Measurements from ENCODE around the gene RASSF10.

The RASSF10 gene

GRCh38 chr11:13003736-13004493 lies 5.2 kb upstream of the RASSF10 start:
- TF ChIP-seq CTCF (conservative IDR thresholded peaks at IDR 0.05), result no peak
- no peak for TF ChIP-seq ZFX (IDR thresholded peaks at IDR 0.05)

DNA sequence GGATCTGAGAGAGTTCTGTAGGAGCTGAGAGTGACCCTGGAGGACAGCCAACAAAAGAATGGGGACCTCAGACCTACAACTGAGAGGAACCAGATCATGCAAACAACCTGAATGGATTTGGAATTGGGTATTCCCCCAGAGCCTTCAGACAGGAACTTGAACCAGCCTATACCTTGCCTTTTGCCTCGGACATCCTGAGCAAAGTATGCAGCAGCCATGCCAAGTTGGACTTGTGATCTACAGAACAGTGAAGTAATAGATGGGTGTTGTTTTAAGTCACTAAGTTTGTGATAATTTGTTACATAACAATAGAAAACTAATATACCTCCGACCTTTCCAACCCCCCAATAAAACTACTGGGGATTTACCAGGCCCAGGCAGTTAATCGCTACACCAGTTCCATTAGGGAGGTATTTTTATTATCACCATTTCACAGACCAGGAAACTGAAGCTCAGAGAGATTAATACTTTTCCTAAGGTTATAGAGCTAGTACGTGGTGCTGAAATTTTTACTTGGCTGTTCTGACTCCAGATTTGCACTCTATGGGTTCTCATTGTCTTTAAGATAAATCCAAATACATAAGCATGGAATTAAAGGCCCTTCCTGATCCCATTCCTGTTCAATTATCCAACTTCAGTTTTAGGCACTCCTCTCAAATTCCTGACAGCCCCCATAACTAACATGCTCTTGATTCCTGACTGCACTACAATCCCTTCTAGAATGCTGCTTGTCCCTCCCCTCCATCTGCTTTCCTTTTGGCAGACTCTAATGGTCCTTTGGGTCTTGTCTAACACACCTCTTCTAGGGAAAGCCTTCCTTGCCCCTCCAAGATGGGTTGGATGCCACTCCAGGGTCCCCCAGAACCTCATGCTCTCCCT lies 1.7 kb upstream of the RASSF10 start:
- H3K27ac ChIP-seq, result no peak overlapping the region

More at GRCh38 chr11:13003736-13004493, 5.2 kb upstream of the RASSF10 start:
- H3K27ac ChIP-seq, result no peak overlapping the region

DNA sequence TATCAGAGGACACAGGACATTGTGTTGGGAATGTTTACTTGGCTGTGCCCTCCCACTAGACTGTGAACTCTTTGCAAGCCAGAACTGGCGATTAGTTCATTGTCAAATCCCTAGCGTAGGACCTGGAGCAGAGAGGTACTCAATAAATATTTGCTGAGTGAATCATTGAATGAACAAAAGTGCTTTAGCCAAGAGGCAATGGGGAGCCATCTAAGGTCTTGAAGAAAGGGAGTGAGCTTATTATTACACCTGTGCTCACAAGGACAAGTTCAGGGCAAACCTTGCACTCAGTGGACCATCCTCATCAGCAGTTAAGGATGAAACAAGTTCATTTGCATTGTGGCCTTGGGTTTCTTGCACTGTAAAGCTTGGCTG lies 1.1 kb upstream of the RASSF10 start:
- H3K27ac ChIP-seq, result no peak overlapping the region
- no peak for TF ChIP-seq ZFX (IDR thresholded peaks at IDR 0.05)
- TF ChIP-seq CTCF (conservative IDR thresholded peaks at IDR 0.05), result no peak

More for the DNA sequence above, 1.7 kb upstream of the RASSF10 start:
- TF ChIP-seq CTCF (conservative IDR thresholded peaks at IDR 0.05) (no peak), ZFX (IDR thresholded peaks at IDR 0.05) (no peak)

GRCh38 chr11:13009476-13009920 lies 382 bp downstream of the RASSF10 start:
- no peak for TF ChIP-seq CTCF (conservative IDR thresholded peaks at IDR 0.05)
- TF ChIP-seq ZFX (IDR thresholded peaks at IDR 0.05), result no peak
- H3K27ac ChIP-seq, result no peak overlapping the region

GRCh38 chr11:13009921-13010748 lies 1.0 kb downstream of the RASSF10 start:
- H3K27ac ChIP-seq, result no peak overlapping the region
- TF ChIP-seq CTCF (conservative IDR thresholded peaks at IDR 0.05) (no peak), ZFX (IDR thresholded peaks at IDR 0.05) (no peak)

DNA sequence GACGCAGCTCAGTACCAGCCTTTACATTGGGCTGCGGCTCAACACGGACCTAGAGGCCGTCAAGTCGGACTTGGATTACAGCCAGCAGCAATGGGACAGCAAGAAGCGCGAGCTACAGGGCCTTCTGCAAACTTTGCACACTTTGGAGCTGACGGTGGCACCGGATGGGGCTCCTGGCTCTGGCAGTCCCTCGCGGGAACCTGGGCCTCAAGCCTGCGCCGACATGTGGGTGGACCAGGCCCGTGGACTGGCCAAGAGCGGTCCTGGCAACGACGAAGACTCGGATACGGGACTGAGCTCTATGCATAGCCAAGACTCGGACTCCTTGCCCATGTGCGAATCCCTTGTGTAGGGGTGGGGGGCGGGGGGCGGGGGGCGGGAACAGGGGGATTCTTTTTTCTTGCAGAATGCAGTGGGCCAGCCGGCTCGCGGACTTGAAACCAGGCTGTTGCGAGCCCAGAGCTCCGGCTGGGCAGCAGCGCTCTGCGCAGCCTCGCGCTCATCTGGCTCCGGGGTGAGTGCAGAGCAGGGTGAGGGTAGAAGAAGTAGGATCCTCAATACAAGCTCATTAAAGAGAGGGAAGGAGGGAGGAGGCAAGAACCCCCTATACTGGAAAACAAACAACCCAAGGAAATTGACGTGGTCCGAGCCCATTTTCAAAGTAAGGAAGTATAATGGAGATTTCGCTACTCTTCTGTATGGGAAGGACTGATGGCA lies 1.8 kb downstream of the RASSF10 start:
- H3K27ac ChIP-seq, result no peak overlapping the region
- TF ChIP-seq CTCF (conservative IDR thresholded peaks at IDR 0.05) (no peak), ZFX (IDR thresholded peaks at IDR 0.05) (no peak)
